GM12878 (cell line): ENCODE measurements around the gene AP3B1. TPM values are rescaled to one million over a fixed set of nuclear protein-coding genes. Genes with fewer than 3 reads are reported as not detected.

ENCODE experiments used
- ATAC-seq: fragments of 200-7000 bp; cut with Tn5 transposase; 3 replicates; pipeline ENCODE4 v1.9.1; 2020; ENCODE audit warnings: mild to moderate bottlenecking, moderate library complexity
- BruUV-seq: library from RNA; stranded (reverse); fragments of 400-500 nt; replicated peaks from 2 replicates; lab custom pipeline; 2021; lab: Mats Ljungman, UMichigan
- CTCF ChIA-PET: fragments of 300-600 bp; sonication (Branson Sonifier 250); formaldehyde crosslinking; extraction: SDS; loops from one replicate; lab custom pipeline; 2021; ENCODE audit warnings: inconsistent platforms; lab: Yijun Ruan, JAX
- POLR2A ChIA-PET: fragments of 350-600 bp; formaldehyde crosslinking; extraction: SDS; loops from one replicate; lab custom pipeline; 2021; ENCODE audit warnings: inconsistent platforms; lab: Charles Lee
- RAD21 ChIA-PET: fragments of 300-600 bp; sonication (Branson Sonifier 250); formaldehyde crosslinking; loops from one replicate; lab custom pipeline; 2023; ENCODE audit warnings: antibody characterized with exemption; ENCODE audit not compliant: unreplicated experiment; lab: Charles Lee
- SMC1A ChIA-PET: fragments of 300-600 bp; sonication (Branson Sonifier 250); formaldehyde crosslinking; loops from one replicate; lab custom pipeline; 2023; ENCODE audit not compliant: unreplicated experiment, uncharacterized antibody; lab: Charles Lee
- DNase-seq: peaks from one replicate; pipeline ENCODE4 v3.0.0-alpha.2; 2011; ENCODE audit warnings: low read depth, low spot score
- FAIRE-seq: peaks from 3 replicates; lab custom pipeline; 2011; peaks lifted over from hg19 to GRCh38; lab: Jason Lieb, UNC
- H2AFZ ChIP-seq: 2 replicates; pipeline ENCODE4 v1.6.0; 2011; ENCODE audit warnings: low read depth, low read length, control low read depth; ENCODE audit not compliant: control insufficient read depth
- H3K27ac ChIP-seq: 2 replicates; pipeline ENCODE4 v1.5.1; 2011; ENCODE audit warnings: control low read depth; ENCODE audit not compliant: control insufficient read depth, insufficient read depth
- H3K27me3 ChIP-seq, 2 experiments: replicated peaks in 1 of 2; 2 replicates each; pipeline versions ENCODE4 v1.6.0 to v1.6.1; 2011; ENCODE audit warnings: low read length in 1 of 2; ENCODE audit not compliant: control insufficient read depth in 2 of 2, insufficient read depth in 2 of 2
- H3K36me3 ChIP-seq, 2 experiments: 2 replicates each; pipeline ENCODE4 v1.5.1; 2011; ENCODE audit warnings: low read length in 1 of 2; ENCODE audit not compliant: control insufficient read depth in 2 of 2, insufficient read depth in 2 of 2
- H3K4me1 ChIP-seq: 2 replicates; pipeline ENCODE4 v1.6.1; 2011; ENCODE audit warnings: mild to moderate bottlenecking, low read length, moderate library complexity, mixed read lengths; ENCODE audit not compliant: control insufficient read depth, insufficient read depth
- H3K4me2 ChIP-seq: 2 replicates; pipeline ENCODE4 v1.6.0; 2011; ENCODE audit warnings: control low read depth; ENCODE audit not compliant: control insufficient read depth, insufficient read depth
- H3K4me3 ChIP-seq: fragments of 200-600 bp; sonication (generic); 2 replicates; pipeline ENCODE4 v1.5.1; 2016
- H3K79me2 ChIP-seq: 2 replicates; pipeline ENCODE4 v1.6.0; 2011; ENCODE audit warnings: low read length; ENCODE audit not compliant: control insufficient read depth, insufficient read depth
- H3K9ac ChIP-seq: 2 replicates; pipeline ENCODE4 v1.8.0; 2011; ENCODE audit warnings: low read length, control low read depth, mixed read lengths; ENCODE audit not compliant: control insufficient read depth, insufficient read depth
- H3K9me3 ChIP-seq: replicated peaks from 3 replicates; pipeline ENCODE4 v1.5.1; 2011; ENCODE audit warnings: mild to moderate bottlenecking, low read length; ENCODE audit not compliant: control insufficient read depth, insufficient read depth
- H4K20me1 ChIP-seq: 2 replicates; pipeline ENCODE4 v1.6.0; 2011; ENCODE audit not compliant: control insufficient read depth, insufficient read depth
- BHLHE40 ChIP-seq, 2 experiments: fragments of 450-650 bp in 1 of 2; IDR thresholded peaks; 2 replicates each; pipeline ENCODE4 v1.6.1; 2011 to 2017; ENCODE audit warnings: low read depth in 2 of 2, borderline replicate concordance in 1 of 2, improper control_type of control experiment in 1 of 2, low read length in 1 of 2, mild to moderate bottlenecking in 1 of 2
- CBX3 ChIP-seq: fragments of 200-600 bp; sonication (generic); IDR thresholded peaks from 2 replicates; pipeline ENCODE4 v1.6.1; 2016; ENCODE audit warnings: low read depth, borderline replicate concordance
- CHD4 ChIP-seq: fragments of 200-600 bp; sonication (generic); IDR thresholded peaks from 2 replicates; pipeline ENCODE4 v1.6.1; 2016; ENCODE audit warnings: mild to moderate bottlenecking
- CREM ChIP-seq: IDR thresholded peaks from 2 replicates; pipeline ENCODE4 v1.6.1; 2014; ENCODE audit warnings: antibody characterized with exemption, low read depth
- DPF2 ChIP-seq: fragments of 450-650 bp; IDR thresholded peaks from 2 replicates; pipeline ENCODE4 v1.6.1; 2017; ENCODE audit warnings: mild to moderate bottlenecking
- HCFC1 ChIP-seq: fragments of 150-350 bp; IDR thresholded peaks from 2 replicates; pipeline ENCODE4 v1.6.1; 2014; ENCODE audit warnings: low read length
- JUNB ChIP-seq: IDR thresholded peaks from 2 replicates; pipeline ENCODE4 v1.6.1; 2016; ENCODE audit warnings: antibody characterized with exemption, mild to moderate bottlenecking
- MTA3 ChIP-seq: IDR thresholded peaks from 2 replicates; pipeline ENCODE4 v1.6.1; 2012; ENCODE audit warnings: low read length, inconsistent platforms, borderline replicate concordance
- MYC ChIP-seq: IDR thresholded peaks from 2 replicates; pipeline ENCODE4 v1.6.1; 2011; ENCODE audit warnings: mild to moderate bottlenecking, low read length, moderate library complexity, inconsistent platforms; ENCODE audit not compliant: insufficient read depth, insufficient replicate concordance, insufficient read length, severe bottlenecking
- PBX3 ChIP-seq: IDR thresholded peaks from 2 replicates; pipeline ENCODE4 v1.6.1; 2011; ENCODE audit warnings: mild to moderate bottlenecking, low read depth, low read length, moderate library complexity; ENCODE audit not compliant: insufficient replicate concordance
- POLR2AphosphoS5 ChIP-seq: IDR thresholded peaks from 2 replicates; pipeline ENCODE4 v1.6.1; 2011; ENCODE audit warnings: mild to moderate bottlenecking, low read length, inconsistent platforms
- POU2F2 ChIP-seq: IDR thresholded peaks from 3 replicates; pipeline ENCODE4 v1.6.1; 2011; ENCODE audit warnings: low read depth, mild to moderate bottlenecking, low read length, borderline replicate concordance
- RCOR1 ChIP-seq: conservative IDR thresholded peaks from 2 replicates; pipeline ENCODE4 v1.6.1; 2012; ENCODE audit warnings: low read depth, low read length, improper control_type of control experiment
- ZNF217 ChIP-seq: fragments of 450-650 bp; IDR thresholded peaks from 2 replicates; pipeline ENCODE4 v1.6.1; 2017; ENCODE audit warnings: antibody characterized with exemption, mild to moderate bottlenecking
- ZNF687 ChIP-seq: fragments of 450-650 bp; IDR thresholded peaks from 2 replicates; pipeline ENCODE4 v1.6.1; 2017; ENCODE audit warnings: mild to moderate bottlenecking, moderate library complexity
- WGBS: methylation state at CpG from one replicate; pipeline ENCODE4 v1.1.6; 2016; ENCODE audit warnings: low lambda C conversion rate; ENCODE audit not compliant: insufficient replicate concordance, insufficient coverage; ENCODE audit errors: missing lambda C conversion rate; 5-methylcytosine and 5-hydroxymethylcytosine counted together
- in situ Hi-C: fragments of 300-500 bp; cut with MboI; formaldehyde crosslinking; loops from 9 replicates; pipeline ENCODE4 v1.14.3; 2018; ENCODE audit warnings: mixed read lengths
- intact Hi-C: fragments of 100-400 bp; cut with micrococcal nuclease; formaldehyde crosslinking; loops from one replicate; pipeline ENCODE4 v1.14.2; 2022; ENCODE audit not compliant: unreplicated experiment
- polyA plus RNA-seq, 11 experiments: library from polyadenylated mRNA; depleted of rRNA in 4 of 11; unstranded in 6 of 11; stranded (reverse) in 5 of 11; fragments of >200 nt; fragmentation: Nextera tagmentation in 4 of 11; fragmentation: Illumina TruSeq in 1 of 11; extraction: Ambion mirVana in 4 of 11; extraction: Trizol in 1 of 11; gene quantifications; 1 replicate in 1 of 11; 2 replicates in 10 of 11; pipeline versions ENCODE4 v1.2.1 to v1.2.3, GENCODE V29; 2011 to 2016; ENCODE audit warnings: inconsistent platforms in 2 of 11, missing spikeins in 2 of 11, low read depth in 1 of 11
- total RNA-seq, 4 experiments: library from RNA; depleted of rRNA in 3 of 4; stranded (reverse); fragments of >200 nt in 3 of 4; fragmentation: Illumina TruSeq in 1 of 4; extraction: Trizol in 1 of 4; gene quantifications; 2 replicates each; pipeline versions ENCODE4 v1.2.1 to v1.2.3, GENCODE V29; 2013 to 2021

The AP3B1 gene
- total and polyA plus RNA-seq, 10 of the 15 experiments (the other 5 are each of a cell fraction or from before 2014, with no cell fraction given): 30.9 to 70.8 (median 46.0) TPM

DNA sequence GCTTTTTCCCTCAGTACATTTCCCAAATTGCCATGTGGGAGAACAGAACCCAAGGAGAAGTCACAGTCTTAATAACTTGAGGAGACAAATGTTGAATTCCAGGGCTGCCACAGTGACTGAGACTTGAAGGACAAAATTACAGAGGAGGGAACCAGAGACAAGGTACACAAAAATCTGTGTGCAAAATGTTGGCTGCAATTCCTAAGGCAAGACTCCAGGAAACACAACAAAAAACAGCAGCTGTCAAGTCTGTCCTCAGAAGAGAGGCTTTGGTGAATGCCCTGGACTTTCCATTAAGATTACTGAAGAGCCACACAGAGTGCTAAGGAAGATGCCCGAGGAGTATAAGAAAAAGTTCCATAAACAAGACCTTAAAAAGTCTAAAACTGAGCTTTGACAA, 21.1 kb downstream of the AP3B1 start:
- POLR2A ChIA-PET: no interaction called here
- no peak for FAIRE-seq
- Histone ChIP-seq H3K36me3 (no peaks in the 10 kb centered on the region; a peak in 2 of 4 replicates), H3K4me1 (peaks cover 9% of the 10 kb centered on the region; the same call in 1 of the 2 replicates), H2AFZ (no peak overlapping the region), H3K9me3 (no peaks in the 10 kb centered on the region), H3K27ac (no peak overlapping the region), H3K79me2 (peaks cover 20% of the 10 kb centered on the region), H3K27me3 (no peaks in the 10 kb centered on the region), H3K9ac (no peak overlapping the region), H4K20me1 (peaks cover 3% of the 10 kb centered on the region; the same call in 1 of the 2 replicates), H3K4me2 (no peak overlapping the region), H3K4me3 (no peak overlapping the region)
- SMC1A ChIA-PET: interaction anchor here (0.7 to 1.8 kb wide), 11 partner anchors 10 to 1453 kb away, joined by 3 to 4 read pairs (median 3); no protein-coding TSS in a partner anchor
- TF ChIP-seq RCOR1 (no peak), CREM (no peak), ZNF687 (no peak), MTA3 (no peak), JUNB (no peak), BHLHE40 (IDR thresholded peaks at IDR 0.05; ENCODE audit: borderline replicate concordance in 1 of 2, low read depth in 2 of 2, low read length in 1 of 2) (no peak), CBX3 (no peak), CHD4 (no peak), HCFC1 (no peak), MYC (no peak), PBX3 (no peak), ZNF217 (no peak), POLR2AphosphoS5 (no peak), DPF2 (no peak), POU2F2 (no peak)
- CTCF ChIA-PET: interaction anchor here (0.7 to 2.0 kb wide), 5 partner anchors 13 to 51 kb away, joined by 3 to 5 read pairs (median 3); no protein-coding TSS in a partner anchor
- WGBS: 100% methylated on average over 1 of the region's 1 CpG
- no peak for DNase-seq
- BruUV-seq: no TSS peak
- RAD21 ChIA-PET: interaction anchor here (1.3 kb wide), 1 partner anchor 11 kb away, joined by 3 read pairs; no protein-coding TSS in a partner anchor
- no peak for ATAC-seq
- in situ Hi-C loops: no loop called here
- intact Hi-C loops: no loop called here
